Loucy (cell line): ENCODE results near the gene MEGF8.

ENCODE experiments used
- H2AFZ ChIP-seq: fragments of 200-600 bp; sonication (generic); 2 replicates; pipeline ENCODE4 v1.6.0; 2016; ENCODE audit warnings: antibody characterized with exemption, mild to moderate bottlenecking, low read length, moderate library complexity
- H3F3A ChIP-seq: fragments of 200-600 bp; 2 replicates; pipeline ENCODE4 v1.6.0; 2016; ENCODE audit warnings: antibody characterized with exemption, low read depth, mild to moderate bottlenecking
- H3K27me3 ChIP-seq: fragments of 200-600 bp; sonication (generic); 2 replicates; pipeline ENCODE4 v1.6.1; 2014; ENCODE audit warnings: low read length, mild to moderate bottlenecking; ENCODE audit not compliant: insufficient read depth, poor library complexity, severe bottlenecking
- H3K36me3 ChIP-seq: fragments of 200-600 bp; sonication (generic); 2 replicates; pipeline ENCODE4 v1.6.1; 2016; ENCODE audit warnings: low read length; ENCODE audit not compliant: insufficient read depth
- H3K4me1 ChIP-seq: fragments of 200-600 bp; sonication (generic); 2 replicates; pipeline ENCODE4 v1.5.1; 2014; ENCODE audit warnings: low read length, mild to moderate bottlenecking; ENCODE audit not compliant: insufficient read depth, poor library complexity, severe bottlenecking
- H3K4me2 ChIP-seq: fragments of 200-600 bp; sonication (generic); 2 replicates; pipeline ENCODE4 v1.6.0; 2014; ENCODE audit warnings: antibody characterized with exemption, low read length, low read depth, mild to moderate bottlenecking; ENCODE audit not compliant: poor library complexity, severe bottlenecking
- H3K4me3 ChIP-seq: fragments of 200-600 bp; sonication (generic); 2 replicates; pipeline ENCODE4 v1.5.1; 2014; ENCODE audit warnings: low read length, mild to moderate bottlenecking, mixed read lengths; ENCODE audit not compliant: poor library complexity, severe bottlenecking
- H3K79me2 ChIP-seq: fragments of 200-600 bp; sonication (generic); 2 replicates; pipeline ENCODE4 v1.6.1; 2014; ENCODE audit warnings: low read length; ENCODE audit not compliant: insufficient read depth
- H3K9ac ChIP-seq: fragments of 200-600 bp; sonication (generic); 2 replicates; pipeline ENCODE4 v1.6.0; 2014; ENCODE audit warnings: mild to moderate bottlenecking, low read depth, low read length, moderate library complexity; ENCODE audit not compliant: poor library complexity, severe bottlenecking
- H3K9me2 ChIP-seq: fragments of 200-600 bp; sonication (generic); replicated peaks from 2 replicates; pipeline ENCODE4 v1.6.1; 2016; ENCODE audit warnings: low read depth, low read length, mixed read lengths
- H3K9me3 ChIP-seq: fragments of 200-600 bp; sonication (generic); 2 replicates; pipeline ENCODE4 v1.6.1; 2014; ENCODE audit warnings: mild to moderate bottlenecking, antibody characterized with exemption, low read length, low read depth; ENCODE audit not compliant: insufficient read depth
- H4K20me1 ChIP-seq: fragments of 200-600 bp; sonication (generic); 2 replicates; pipeline ENCODE4 v1.6.0; 2014; ENCODE audit warnings: antibody characterized with exemption, low read length, mild to moderate bottlenecking; ENCODE audit not compliant: insufficient read depth, poor library complexity, severe bottlenecking
- CTCF ChIP-seq: fragments of 200-600 bp; sonication (generic); conservative IDR thresholded peaks from 2 replicates; pipeline ENCODE4 v1.5.1; 2014; ENCODE audit warnings: mild to moderate bottlenecking, antibody characterized with exemption, low read length
- EZH2phosphoT487 ChIP-seq: fragments of 200-600 bp; IDR thresholded peaks from 2 replicates; pipeline ENCODE4 v1.6.1; 2018; ENCODE audit warnings: antibody characterized with exemption, mild to moderate bottlenecking, moderate library complexity, borderline replicate concordance

The MEGF8 gene

GRCh38 chr19:42362891-42363440 is 37.5 kb downstream of the MEGF8 start:
- H4K20me1 ChIP-seq = no peaks in the 10 kb centered on the region
- no peaks in the 10 kb centered on the region for H3K9me2 ChIP-seq
- no peaks in the 10 kb centered on the region for H3K79me2 ChIP-seq
- TF ChIP-seq CTCF (no peak), EZH2phosphoT487 (no peak)
- H3K4me3 ChIP-seq = no peak overlapping the region
- no peaks in the 10 kb centered on the region; the same call in 1 of the 2 replicates for H3K9me3 ChIP-seq
- H3K4me2 ChIP-seq = no peak overlapping the region
- no peaks in the 10 kb centered on the region for H3F3A ChIP-seq
- H3K9ac ChIP-seq = no peak overlapping the region
- H2AFZ ChIP-seq = no peak overlapping the region
- H3K36me3 ChIP-seq = no peaks in the 10 kb centered on the region; the same call in 1 of the 2 replicates
- no peaks in the 10 kb centered on the region for H3K27me3 ChIP-seq
- peaks cover 9% of the 10 kb centered on the region for H3K4me1 ChIP-seq

GRCh38 chr19:42363614-42364346 is 38.3 kb downstream of the MEGF8 start:
- H3K9ac ChIP-seq = no peak overlapping the region
- TF ChIP-seq CTCF (no peak), EZH2phosphoT487 (no peak)
- no peaks in the 10 kb centered on the region for H3K9me2 ChIP-seq
- no peaks in the 10 kb centered on the region for H3K79me2 ChIP-seq
- H3K4me3 ChIP-seq = no peak overlapping the region
- no peak overlapping the region for H2AFZ ChIP-seq
- no peak overlapping the region for H3K4me2 ChIP-seq
- H3K4me1 ChIP-seq = peaks cover 9% of the 10 kb centered on the region
- H3F3A ChIP-seq = no peaks in the 10 kb centered on the region
- no peaks in the 10 kb centered on the region for H3K27me3 ChIP-seq
- no peaks in the 10 kb centered on the region; the same call in 1 of the 2 replicates for H3K9me3 ChIP-seq
- no peaks in the 10 kb centered on the region for H4K20me1 ChIP-seq
- H3K36me3 ChIP-seq = no peaks in the 10 kb centered on the region; the same call in 1 of the 2 replicates

- Histone ChIP-seq H3K27me3 (no peaks in the 10 kb centered on the region), H4K20me1 (no peaks in the 10 kb centered on the region), H2AFZ (no peak overlapping the region), H3K4me3 (no peak overlapping the region), H3K36me3 (no peaks in the 10 kb centered on the region; the same call in 1 of the 2 replicates), H3K9me3 (no peaks in the 10 kb centered on the region; the same call in 1 of the 2 replicates), H3K9me2 (no peaks in the 10 kb centered on the region), H3K4me1 (peaks cover 9% of the 10 kb centered on the region), H3K4me2 (no peak overlapping the region), H3F3A (no peaks in the 10 kb centered on the region), H3K79me2 (no peaks in the 10 kb centered on the region), H3K9ac (no peak overlapping the region)
- TF ChIP-seq CTCF (no peak), EZH2phosphoT487 (no peak)
Observed at GRCh38 chr19:42366673-42367072, 41.2 kb downstream of the MEGF8 start.
